HEK293 (cell line): ENCODE data around the gene TMEM151B.

Source experiments
- CTCF ChIA-PET: fragments of 350-600 bp; formaldehyde crosslinking; extraction: SDS; loops from one replicate; lab custom pipeline; 2021; ENCODE audit warnings: antibody characterized with exemption; lab: Yijun Ruan, JAX
- POLR2A ChIA-PET: fragments of 300-600 bp; formaldehyde crosslinking; extraction: SDS; loops from one replicate; lab custom pipeline; 2020; ENCODE audit warnings: antibody characterized with exemption, inconsistent platforms; lab: Yijun Ruan, JAX
- H3K27ac ChIP-seq: fragments of 200-500 bp; sonication (Bioruptor generic); 2 replicates; pipeline ENCODE4 v1.5.1; 2014; ENCODE audit warnings: low read depth, low read length, control low read depth, inconsistent platforms; ENCODE audit errors: extremely low read depth
- H3K36me3 ChIP-seq, 2 experiments: fragments of 200-500 bp in 1 of 2; sonication (Bioruptor generic) in 1 of 2; 1 replicate in 1 of 2; 2 replicates in 1 of 2; pipeline ENCODE4 v1.5.1; 2014 to 2017; ENCODE audit warnings: inconsistent platforms in 2 of 2, low read length in 2 of 2; ENCODE audit not compliant: control insufficient read depth in 2 of 2, insufficient read depth in 1 of 2
- H3K4me1 ChIP-seq: fragments of 200-500 bp; sonication (Bioruptor generic); 2 replicates; pipeline ENCODE4 v1.5.1; 2014; ENCODE audit warnings: mild to moderate bottlenecking, low read length, inconsistent platforms; ENCODE audit not compliant: control insufficient read depth, insufficient read depth
- H3K4me3 ChIP-seq: 2 replicates; pipeline ENCODE4 v1.5.1; 2011; ENCODE audit warnings: low read depth, mild to moderate bottlenecking, control low read depth, low read length, moderate library complexity
- H3K9me3 ChIP-seq: fragments of 200-500 bp; sonication (Bioruptor generic); 2 replicates; pipeline ENCODE4 v1.5.1; 2014; ENCODE audit warnings: low read depth, low read length, inconsistent platforms; ENCODE audit not compliant: control insufficient read depth, insufficient read depth
- KLF16 ChIP-seq: fragments of 450-650 bp; formaldehyde crosslinking; IDR thresholded peaks from 2 replicates; pipeline ENCODE4 v1.5.1; 2017; ENCODE audit warnings: missing biosample characterization, missing genetic modification characterization
- PRDM1 ChIP-seq: fragments of 450-650 bp; formaldehyde crosslinking; IDR thresholded peaks from 2 replicates; pipeline ENCODE4; 2016; ENCODE audit warnings: missing biosample characterization, missing genetic modification characterization
- SCRT2 ChIP-seq: fragments of 450-650 bp; formaldehyde crosslinking; IDR thresholded peaks from 2 replicates; pipeline ENCODE4 v1.5.1; 2016; ENCODE audit warnings: missing biosample characterization, missing genetic modification characterization
- ZBTB11 ChIP-seq: fragments of 450-650 bp; formaldehyde crosslinking; conservative IDR thresholded peaks from 2 replicates; pipeline ENCODE4 v1.5.1; 2016; ENCODE audit warnings: low read depth, missing biosample characterization, missing genetic modification characterization
- ZNF157 ChIP-seq: fragments of 450-650 bp; formaldehyde crosslinking; IDR thresholded peaks from 2 replicates; pipeline ENCODE4 v1.5.1; 2016; ENCODE audit warnings: missing biosample characterization, missing genetic modification characterization
- ZNF184 ChIP-seq: fragments of 450-650 bp; IDR thresholded peaks from 2 replicates; pipeline ENCODE4 v1.5.1; 2018; ENCODE audit warnings: missing biosample characterization, mild to moderate bottlenecking, missing genetic modification characterization
- ZNF221 ChIP-seq: fragments of 450-650 bp; formaldehyde crosslinking; IDR thresholded peaks from 2 replicates; pipeline ENCODE4 v1.5.1; 2017; ENCODE audit warnings: missing biosample characterization, missing genetic modification characterization, borderline replicate concordance
- ZNF248 ChIP-seq: fragments of 450-650 bp; formaldehyde crosslinking; IDR thresholded peaks from 2 replicates; pipeline ENCODE4 v1.5.1; 2017; ENCODE audit warnings: missing biosample characterization, missing genetic modification characterization
- ZNF280C ChIP-seq: fragments of 450-650 bp; formaldehyde crosslinking; IDR thresholded peaks from 2 replicates; pipeline ENCODE4 v1.5.1; 2016; ENCODE audit warnings: missing biosample characterization, missing genetic modification characterization
- ZNF426 ChIP-seq: fragments of 450-650 bp; formaldehyde crosslinking; IDR thresholded peaks from 2 replicates; pipeline ENCODE4 v1.5.1; 2017; ENCODE audit warnings: missing biosample characterization, missing genetic modification characterization, mild to moderate bottlenecking, inconsistent platforms, moderate library complexity
- ZNF488 ChIP-seq: fragments of 450-650 bp; formaldehyde crosslinking; IDR thresholded peaks from 2 replicates; pipeline ENCODE4 v1.5.1; 2016; ENCODE audit warnings: missing biosample characterization, missing genetic modification characterization
- ZNF530 ChIP-seq: fragments of 450-650 bp; formaldehyde crosslinking; IDR thresholded peaks from 2 replicates; pipeline ENCODE4 v1.5.1; 2016; ENCODE audit warnings: low read depth, missing biosample characterization, missing genetic modification characterization
- ZNF776 ChIP-seq: fragments of 450-650 bp; formaldehyde crosslinking; IDR thresholded peaks from 2 replicates; pipeline ENCODE4 v1.5.0; 2017; ENCODE audit warnings: missing biosample characterization, missing genetic modification characterization, borderline replicate concordance
- ZNF777 ChIP-seq: fragments of 450-650 bp; formaldehyde crosslinking; IDR thresholded peaks from 2 replicates; pipeline ENCODE4 v1.5.1; 2017; ENCODE audit warnings: missing biosample characterization, missing genetic modification characterization, borderline replicate concordance
- ZNF785 ChIP-seq: fragments of 450-650 bp; formaldehyde crosslinking; IDR thresholded peaks from 2 replicates; pipeline ENCODE4 v1.5.1; 2016; ENCODE audit warnings: missing biosample characterization, missing genetic modification characterization
- ZNF837 ChIP-seq: fragments of 450-650 bp; formaldehyde crosslinking; IDR thresholded peaks from 2 replicates; pipeline ENCODE4 v1.5.1; 2016; ENCODE audit warnings: missing biosample characterization, missing genetic modification characterization
- ZSCAN16 ChIP-seq: fragments of 450-650 bp; formaldehyde crosslinking; IDR thresholded peaks from 2 replicates; pipeline ENCODE4 v1.5.1; 2016; ENCODE audit warnings: missing biosample characterization, missing genetic modification characterization
- ZSCAN23 ChIP-seq: fragments of 450-650 bp; formaldehyde crosslinking; IDR thresholded peaks from 2 replicates; pipeline ENCODE4 v1.5.1; 2016; ENCODE audit warnings: missing biosample characterization, missing genetic modification characterization

Gene TMEM151B

GRCh38 chr6:44339763-44340625 lies 69.7 kb downstream of the TMEM151B start:
- POLR2A ChIA-PET = interaction anchor here (0.6 kb wide), 1 partner anchor 14 kb away, joined by 5 read pairs; no protein-coding TSS in a partner anchor
- TF ChIP-seq ZSCAN23 (tag by site-specific recombination) (no peak), PRDM1 (no peak), SCRT2 (no peak), ZNF280C (tag by site-specific recombination) (no peak), ZBTB11 (tag by site-specific recombination) (no peak), ZNF488 (tag by site-specific recombination) (no peak), ZNF426 (tag by site-specific recombination) (no peak), KLF16 (no peak), ZNF776 (tag by site-specific recombination) (no peak), ZNF184 (tag by site-specific recombination) (no peak), ZSCAN16 (no peak), ZNF221 (no peak), ZNF785 (tag by site-specific recombination) (no peak), ZNF248 (tag by site-specific recombination) (no peak), ZNF530 (tag by site-specific recombination) (no peak), ZNF777 (tag by site-specific recombination) (no peak), ZNF837 (no peak), ZNF157 (no peak)
- Histone ChIP-seq H3K9me3 (no peaks in the 10 kb centered on the region), H3K4me3 (no peak overlapping the region), H3K27ac (no peak overlapping the region), H3K4me1 (no peaks in the 10 kb centered on the region; the same call in 1 of the 2 replicates), H3K36me3 (no peaks in the 10 kb centered on the region)
- CTCF ChIA-PET = interaction anchor here (0.6 to 10.4 kb wide), 14 partner anchors 12 to 261 kb away, joined by 3 to 208 read pairs (median 10); partner anchors contain the start of genes NFKBIE, SLC35B2 and TMEM151B
